ENCODE measurements around the gene PPARA. TPM values are rescaled to one million over a fixed set of nuclear protein-coding genes. Genes with fewer than 3 reads are reported as not detected.

Gene PPARA
- total RNA-seq, 4 donors from 2014 or later: 26.9 to 41.9 (median 37.4) TPM

- 1 to 2% methylated on average over 8 to 31 of the region's 74 CpGs for WGBS, 2 donors
- peak within 1 kb of the TSS; percentile 68 to 81 (median 68) for H3K4me3 ChIP-seq (replicated peaks in 1 of 3)
- DNase-seq: peak; percentile 95 to 96
- peaks cover under 1 to 4% of the 10 kb centered on the region in 2 donors for H3K36me3 ChIP-seq
- H3K4me1 ChIP-seq: peaks cover 9 to 21% of the 10 kb centered on the region in 2 donors
- TF ChIP-seq CTCF (IDR thresholded peaks at IDR 0.05): no peak
- TF ChIP-seq POLR2A (IDR thresholded peaks at IDR 0.05): peak in 1 of 2 donors; percentile 77
- peak within 1 kb of the TSS; percentile 53 to 81 (median 80) for H3K27ac ChIP-seq
- intact Hi-C loops (cut with DNase I): no loop called here
- H3K27me3 ChIP-seq: no peaks in the 10 kb centered on the region
- H3K9me3 ChIP-seq: no peaks in the 10 kb centered on the region
These were observed 117.3 kb downstream of the PPARA start, which contains the start of gene TTC38 for GRCh38 chr22:46267431-46268279. TSS of gene TTC38 (plus strand) at chr22:46268008. CDS start at chr22:46268040, 32 bp downstream.

DNA sequence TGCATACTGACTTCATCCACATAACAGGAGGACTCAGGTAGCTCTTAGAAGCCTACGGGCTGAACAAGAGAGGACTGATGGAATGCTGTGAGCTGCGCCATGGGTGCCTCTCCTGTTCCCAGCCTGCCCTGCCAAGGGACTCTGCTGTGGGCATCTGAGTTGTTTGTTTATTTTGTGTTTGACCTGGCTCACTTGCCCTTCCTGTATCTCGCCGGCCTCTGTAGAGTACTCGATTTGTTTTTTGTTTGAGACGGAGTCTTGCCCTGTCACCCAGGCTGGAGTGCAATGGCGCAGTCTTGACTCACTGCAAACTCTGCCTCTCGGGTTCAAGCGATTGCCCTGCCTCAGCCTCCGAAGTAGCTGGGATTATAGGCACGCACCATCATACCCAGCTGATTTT, 119.2 kb downstream of the PPARA start:
- Histone ChIP-seq H3K36me3 (peaks cover 7 to 18% of the 10 kb centered on the region in 2 donors), H3K27me3 (no peaks in the 10 kb centered on the region), H3K4me3 (replicated peaks in 1 of 3) (no peak overlapping the region), H3K27ac (no peak overlapping the region), H3K9me3 (no peaks in the 10 kb centered on the region), H3K4me1 (peaks cover 9 to 17% of the 10 kb centered on the region in 2 donors)
- 85 to 87% methylated on average over 10 to 11 of the region's 11 CpGs for WGBS, 2 donors
- no peak for TF ChIP-seq CTCF (IDR thresholded peaks at IDR 0.05)
- no peak for TF ChIP-seq POLR2A (IDR thresholded peaks at IDR 0.05)
- intact Hi-C loops (cut with DNase I): no loop called here
- no peak for DNase-seq

DNA sequence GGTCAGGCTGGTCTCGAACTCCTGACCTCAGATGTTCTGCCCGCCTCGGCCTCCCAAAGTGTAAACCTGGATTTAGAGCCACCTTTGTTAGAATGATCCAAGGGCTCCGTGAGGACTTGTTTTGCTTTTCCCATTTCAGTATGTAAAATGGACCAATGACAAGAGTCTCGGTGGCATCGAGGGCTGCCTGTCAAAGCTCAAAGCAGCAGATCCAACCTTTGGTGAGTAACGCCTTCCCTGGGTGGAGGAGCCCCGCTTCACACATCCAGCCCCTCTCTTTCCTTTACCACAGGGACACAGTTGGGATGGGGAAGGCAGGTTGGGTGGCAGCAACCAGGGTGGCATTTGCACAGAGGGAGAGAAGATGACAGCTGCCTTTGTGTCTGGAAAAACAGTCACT, 121.9 kb downstream of the PPARA start:
- DNase-seq: no peak
- 93 to 95% methylated on average over 8 of the region's 8 CpGs for WGBS, 2 donors
- H3K4me1 ChIP-seq: peaks cover 8 to 12% of the 10 kb centered on the region in 2 donors
- H3K27me3 ChIP-seq: no peaks in the 10 kb centered on the region
- no peak for TF ChIP-seq POLR2A (IDR thresholded peaks at IDR 0.05)
- no peak for TF ChIP-seq CTCF (IDR thresholded peaks at IDR 0.05)
- no peaks in the 10 kb centered on the region for H3K9me3 ChIP-seq
- no peak overlapping the region for H3K4me3 ChIP-seq (replicated peaks in 1 of 3)
- H3K27ac ChIP-seq: no peak overlapping the region
- peaks cover 16 to 27% of the 10 kb centered on the region in 2 donors for H3K36me3 ChIP-seq
- intact Hi-C loops (cut with DNase I): no loop called here

GRCh38 chr22:46272762-46273431, 122.6 kb downstream of the PPARA start:
- Histone ChIP-seq H3K9me3 (no peaks in the 10 kb centered on the region), H3K36me3 (peaks cover 16 to 31% of the 10 kb centered on the region in 2 donors), H3K27ac (no peak overlapping the region), H3K4me1 (peaks cover 5 to 9% of the 10 kb centered on the region in 2 donors), H3K27me3 (no peaks in the 10 kb centered on the region), H3K4me3 (replicated peaks in 1 of 3) (no peak overlapping the region)
- intact Hi-C loops (cut with DNase I): no loop called here
- 86 to 95% methylated on average over 9 of the region's 12 CpGs for WGBS, 2 donors
- no peak for DNase-seq
- TF ChIP-seq POLR2A (IDR thresholded peaks at IDR 0.05) (no peak), CTCF (IDR thresholded peaks at IDR 0.05) (no peak)
